Endothelial cell of umbilical vein (primary cell): Measurements from ENCODE around the gene CLOCK. TPM values are rescaled to one million over a fixed set of nuclear protein-coding genes. Genes with fewer than 3 reads are reported as not detected.

ENCODE experiments used
- BruUV-seq: library from RNA; stranded (reverse); fragments of 400-500 nt; replicated peaks from 2 replicates; lab custom pipeline; 2021; lab: Mats Ljungman, UMichigan
- CTCF ChIA-PET: fragments of 300-600, 350-600 bp; sonication (Branson Sonifier 250); formaldehyde crosslinking; loops from one replicate; lab custom pipeline; 2021; ENCODE audit warnings: antibody characterized with exemption, inconsistent platforms; lab: Charles Lee
- POLR2A ChIA-PET: fragments of 300-600, 350-600 bp; sonication (Branson Sonifier 250); formaldehyde crosslinking; loops from one replicate; lab custom pipeline; 2021; ENCODE audit warnings: antibody characterized with exemption, inconsistent platforms; lab: Charles Lee
- DNase-seq: peaks from one replicate; pipeline ENCODE4 v3.0.0-alpha.2; 2011; ENCODE audit warnings: low read depth, low spot score
- FAIRE-seq: peaks from 2 replicates; lab custom pipeline; 2011; peaks lifted over from hg19 to GRCh38; lab: Jason Lieb, UNC
- H2AFZ ChIP-seq: 2 replicates; pipeline ENCODE4 v1.6.0; 2012; ENCODE audit warnings: low read depth, low read length, control low read depth, inconsistent platforms
- H3K27ac ChIP-seq: 2 replicates; pipeline ENCODE4 v1.5.1; 2011; ENCODE audit warnings: low read depth, mild to moderate bottlenecking, control low read depth, low read length, moderate library complexity; ENCODE audit not compliant: insufficient read depth
- H3K27me3 ChIP-seq, 2 experiments: 2 replicates each; pipeline versions ENCODE4 v1.6.0 to v1.6.1; 2011; ENCODE audit warnings: low read length in 2 of 2, mixed read lengths in 1 of 2; ENCODE audit not compliant: control insufficient read depth in 2 of 2, insufficient read depth in 2 of 2
- H3K36me3 ChIP-seq, 2 experiments: 2 replicates in 1 of 2; 3 replicates in 1 of 2; pipeline ENCODE4 v1.5.1; 2011; ENCODE audit warnings: low read length in 2 of 2, mild to moderate bottlenecking in 1 of 2, moderate library complexity in 1 of 2; ENCODE audit not compliant: control insufficient read depth in 2 of 2, insufficient read depth in 2 of 2; ENCODE audit errors: extremely low read depth in 1 of 2
- H3K4me1 ChIP-seq: 3 replicates; pipeline ENCODE4 v1.5.1; 2011; ENCODE audit warnings: mild to moderate bottlenecking, low read length; ENCODE audit not compliant: control insufficient read depth, insufficient read depth; ENCODE audit errors: extremely low read depth
- H3K4me2 ChIP-seq: 2 replicates; pipeline ENCODE4 v1.6.1; 2011; ENCODE audit warnings: low read length, control low read depth, mixed read lengths; ENCODE audit not compliant: insufficient read depth
- H3K4me3 ChIP-seq, 3 experiments: fragments of 200-600 bp in 1 of 3; sonication (generic), shearing (Covaris generic) in 1 of 3; replicated peaks in 1 of 3; 2 replicates each; pipeline ENCODE4 v1.5.1; 2011 to 2016; ENCODE audit warnings: control low read depth in 3 of 3, low read length in 3 of 3, mild to moderate bottlenecking in 2 of 3, inconsistent platforms in 1 of 3, low read depth in 1 of 3, moderate library complexity in 1 of 3; ENCODE audit not compliant: insufficient read depth in 1 of 3
- H3K79me2 ChIP-seq: 2 replicates; pipeline ENCODE4 v1.6.0; 2012; ENCODE audit warnings: low read length, inconsistent platforms; ENCODE audit not compliant: control insufficient read depth, insufficient read depth
- H3K9ac ChIP-seq: replicated peaks from 2 replicates; pipeline ENCODE3; 2011; ENCODE audit warnings: low read length, control low read depth; ENCODE audit not compliant: insufficient read depth; ENCODE audit errors: extremely low read depth
- H3K9me1 ChIP-seq: replicated peaks from 3 replicates; pipeline ENCODE4 v1.6.0; 2011; ENCODE audit warnings: mild to moderate bottlenecking, low read length; ENCODE audit not compliant: control insufficient read depth, insufficient read depth; ENCODE audit errors: extremely low read depth
- H3K9me3 ChIP-seq: replicated peaks from 2 replicates; pipeline ENCODE4 v1.5.1; 2012; ENCODE audit warnings: low read length, inconsistent platforms; ENCODE audit not compliant: control insufficient read depth, insufficient read depth
- H4K20me1 ChIP-seq: replicated peaks from 2 replicates; pipeline ENCODE3; 2011; ENCODE audit warnings: mild to moderate bottlenecking, low read length; ENCODE audit not compliant: control insufficient read depth, insufficient read depth; ENCODE audit errors: extremely low read depth
- EZH2 ChIP-seq: IDR thresholded peaks from 2 replicates; pipeline ENCODE4 v1.6.1; 2012; ENCODE audit warnings: borderline replicate concordance, low read depth, mild to moderate bottlenecking, moderate library complexity, low read length, inconsistent platforms; ENCODE audit not compliant: severe bottlenecking
- FOS ChIP-seq: IDR thresholded peaks from 2 replicates; pipeline ENCODE4 v1.6.1; 2011; ENCODE audit warnings: mild to moderate bottlenecking, low read length, moderate library complexity, borderline replicate concordance; ENCODE audit not compliant: insufficient read depth
- GATA2 ChIP-seq: IDR thresholded peaks from 2 replicates; pipeline ENCODE4 v1.7.0; 2011; ENCODE audit warnings: low read depth, mild to moderate bottlenecking, moderate library complexity, mixed read lengths, low read length; ENCODE audit not compliant: insufficient read length, insufficient read depth
- JUN ChIP-seq: IDR thresholded peaks from 2 replicates; pipeline ENCODE4 v1.6.1; 2011; ENCODE audit warnings: borderline replicate concordance, low read depth; ENCODE audit not compliant: insufficient read length, insufficient read depth
- MAX ChIP-seq: IDR thresholded peaks from 2 replicates; pipeline ENCODE4 v1.6.1; 2011; ENCODE audit not compliant: insufficient read depth, insufficient read length
- MYC ChIP-seq: IDR thresholded peaks from one replicate; pipeline ENCODE4 v1.6.1; 2011; ENCODE audit warnings: mild to moderate bottlenecking, low read depth, low read length
- POLR2A ChIP-seq: IDR thresholded peaks from 2 replicates; pipeline ENCODE4 v1.6.1; 2012; ENCODE audit warnings: low read depth, mild to moderate bottlenecking, control low read depth, low read length
- POLR2AphosphoS5 ChIP-seq: IDR thresholded peaks from 2 replicates; pipeline ENCODE4 v1.6.1; 2012; ENCODE audit warnings: low read depth, mild to moderate bottlenecking, control low read depth, low read length, moderate library complexity; ENCODE audit not compliant: insufficient read depth
- dilution Hi-C: fragments of 300-500 bp; cut with MboI; formaldehyde crosslinking; loops from one replicate; pipeline ENCODE4 v1.15.0; 2019; ENCODE audit warnings: low sequenced_read_pairs; ENCODE audit not compliant: extremely low pct_ligation_motif_present
- intact Hi-C: fragments of 100-400 bp; cut with micrococcal nuclease; formaldehyde crosslinking; loops from one replicate; pipeline ENCODE4 v1.10.0; 2022
- polyA plus RNA-seq, 4 experiments: library from polyadenylated mRNA; depleted of rRNA in 3 of 4; stranded (reverse) in 3 of 4; unstranded in 1 of 4; fragments of >200 nt; gene quantifications; 2 replicates each; pipeline versions ENCODE4 v1.2.1 to v1.2.3, GENCODE V29; 2011 to 2012; ENCODE audit warnings: missing spikeins in 1 of 4
- total RNA-seq: library from RNA; stranded (reverse); gene quantifications from 2 replicates; pipeline ENCODE4 v1.2.3, GENCODE V29; 2021
- TF ChIP-seq, protein P1 (sequence below), 2 donors: IDR thresholded peaks; 1 replicate in 1 of 2; 2 replicates in 1 of 2; pipeline ENCODE4 v1.5.1; 2011; ENCODE audit warnings: low read length in 2 of 2, mild to moderate bottlenecking in 2 of 2, moderate library complexity in 2 of 2, control low read depth in 1 of 2, inconsistent platforms in 1 of 2, low read depth in 1 of 2; ENCODE audit not compliant: insufficient read depth in 1 of 2; ENCODE audit errors: extremely low read depth in 1 of 2

CLOCK gene
- total and polyA plus RNA-seq, 2 donors (not counting 3 experiments of a cell fraction or from before 2014, with no cell fraction given) = 7.5 to 23.8 TPM

GRCh38 chr4:55578341-55579010 lies 31.8 kb upstream of the CLOCK start:
- H3K9me1 ChIP-seq = no peaks in the 10 kb centered on the region
- H3K36me3 ChIP-seq = no peaks in the 10 kb centered on the region
- H3K4me3 ChIP-seq = no peak overlapping the region
- intact Hi-C loops (no loop called here), dilution Hi-C loops (no loop called here)
- DNase-seq (no peak), FAIRE-seq (no peak)
- H3K27me3 ChIP-seq = peaks cover 1 to 4% of the 10 kb centered on the region in 2 experiments
- no peaks in the 10 kb centered on the region for H3K9me3 ChIP-seq
- BruUV-seq = no TSS peak
- no peaks in the 10 kb centered on the region for H4K20me1 ChIP-seq
- no peak overlapping the region for H3K4me2 ChIP-seq
- no peaks in the 10 kb centered on the region for H3K79me2 ChIP-seq
- H3K4me1 ChIP-seq = no peaks in the 10 kb centered on the region
- POLR2A ChIA-PET = no interaction called here
- H3K27ac ChIP-seq = no peak overlapping the region
- TF ChIP-seq EZH2 = no peak
- no peak for TF ChIP-seq MAX
- TF ChIP-seq, protein P1, sequence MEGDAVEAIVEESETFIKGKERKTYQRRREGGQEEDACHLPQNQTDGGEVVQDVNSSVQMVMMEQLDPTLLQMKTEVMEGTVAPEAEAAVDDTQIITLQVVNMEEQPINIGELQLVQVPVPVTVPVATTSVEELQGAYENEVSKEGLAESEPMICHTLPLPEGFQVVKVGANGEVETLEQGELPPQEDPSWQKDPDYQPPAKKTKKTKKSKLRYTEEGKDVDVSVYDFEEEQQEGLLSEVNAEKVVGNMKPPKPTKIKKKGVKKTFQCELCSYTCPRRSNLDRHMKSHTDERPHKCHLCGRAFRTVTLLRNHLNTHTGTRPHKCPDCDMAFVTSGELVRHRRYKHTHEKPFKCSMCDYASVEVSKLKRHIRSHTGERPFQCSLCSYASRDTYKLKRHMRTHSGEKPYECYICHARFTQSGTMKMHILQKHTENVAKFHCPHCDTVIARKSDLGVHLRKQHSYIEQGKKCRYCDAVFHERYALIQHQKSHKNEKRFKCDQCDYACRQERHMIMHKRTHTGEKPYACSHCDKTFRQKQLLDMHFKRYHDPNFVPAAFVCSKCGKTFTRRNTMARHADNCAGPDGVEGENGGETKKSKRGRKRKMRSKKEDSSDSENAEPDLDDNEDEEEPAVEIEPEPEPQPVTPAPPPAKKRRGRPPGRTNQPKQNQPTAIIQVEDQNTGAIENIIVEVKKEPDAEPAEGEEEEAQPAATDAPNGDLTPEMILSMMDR (IDR thresholded peaks at IDR 0.05; ENCODE audit: extremely low read depth in 1 of 2, insufficient read depth in 1 of 2, low read depth in 1 of 2, low read length in 2 of 2) = no peak
- TF ChIP-seq MYC = no peak
- TF ChIP-seq GATA2 = no peak
- no peak for TF ChIP-seq POLR2A
- no peak for TF ChIP-seq JUN
- no peak for TF ChIP-seq FOS
- TF ChIP-seq POLR2AphosphoS5 = no peak
- CTCF ChIA-PET = no interaction called here
- no peak overlapping the region for H2AFZ ChIP-seq
- no peak overlapping the region for H3K9ac ChIP-seq
